Measurements from ENCODE around the gene DAB2IP.
A peak's percentile ranks its signal among the peaks of the same experiment; 100 is the strongest.

DAB2IP gene

GRCh38 chr9:121686930-121687541, 35.6 kb downstream of the DAB2IP start (continued):
- TF ChIP-seq ZNF555 (tag by site-specific recombination; conservative IDR thresholded peaks at IDR 0.05) (no peak), ZNF529 (tag by site-specific recombination; IDR thresholded peaks at IDR 0.05; ENCODE audit: insufficient replicate concordance) (no peak), ZNF830 (tag by site-specific recombination; IDR thresholded peaks at IDR 0.05; ENCODE audit: low read depth) (no peak), ZNF302 (tag by site-specific recombination; IDR thresholded peaks at IDR 0.05; ENCODE audit: low read depth) (no peak), SP3 (tag by site-specific recombination; IDR thresholded peaks at IDR 0.05) (no peak), ZSCAN30 (tag by site-specific recombination; IDR thresholded peaks at IDR 0.05) (no peak), ZNF623 (tag by site-specific recombination; IDR thresholded peaks at IDR 0.05) (no peak), ZNF48 (tag by site-specific recombination; IDR thresholded peaks at IDR 0.05) (no peak), ZNF654 (tag by site-specific recombination; IDR thresholded peaks at IDR 0.05; ENCODE audit: low read depth) (peak; percentile 82), ZFP37 (tag by site-specific recombination; IDR thresholded peaks at IDR 0.05) (no peak), ZEB2 (tag by site-specific recombination; IDR thresholded peaks at IDR 0.05) (no peak), ZNF626 (tag by site-specific recombination; IDR thresholded peaks at IDR 0.05) (no peak), ZNF24 (tag by site-specific recombination; IDR thresholded peaks at IDR 0.05) (no peak), ZBTB1 (tag by site-specific recombination; IDR thresholded peaks at IDR 0.05) (no peak), GLIS2 (tag by site-specific recombination; IDR thresholded peaks at IDR 0.05) (0 out of 2 replicates have a peak, but pooled peaks have one; percentile 21), ZNF596 (tag by site-specific recombination; IDR thresholded peaks at IDR 0.05) (no peak)

- H3K27ac ChIP-seq (ENCODE audit: extremely low read depth, low read depth, low read length), result no peak overlapping the region
- ChIA-PET POLR2A (no interaction called here), CTCF (interaction anchor here (0.6 to 9.4 kb wide), 13 partner anchors 7 to 411 kb away, joined by 3 to 118 read pairs (median 7); no protein-coding TSS in a partner anchor)
- peak; percentile 27; the same call in 1 of the 2 replicates for TF ChIP-seq ZFHX2 (tag by site-specific recombination; conservative IDR thresholded peaks at IDR 0.05)
- no peak for TF ChIP-seq ZNF639 (tag by site-specific recombination; IDR thresholded peaks at IDR 0.05)
- TF ChIP-seq ZNF747 (tag by site-specific recombination; IDR thresholded peaks at IDR 0.05), result no peak
- no peaks in the 10 kb centered on the region for H3K36me3 ChIP-seq (ENCODE audit: control insufficient read depth in 2 of 2, insufficient read depth in 1 of 2, low read length in 2 of 2)
- no peak overlapping the region for H3K4me3 ChIP-seq (ENCODE audit: low read depth, low read length)
- H3K4me1 ChIP-seq (ENCODE audit: control insufficient read depth, insufficient read depth, low read length), result no peaks in the 10 kb centered on the region
- H3K9me3 ChIP-seq (ENCODE audit: control insufficient read depth, insufficient read depth, low read depth, low read length), result no peaks in the 10 kb centered on the region
Observed at GRCh38 chr9:121688146-121688680, 36.8 kb downstream of the DAB2IP start.

- Histone ChIP-seq H3K9me3 (ENCODE audit: control insufficient read depth, insufficient read depth, low read depth, low read length) (no peaks in the 10 kb centered on the region), H3K4me1 (ENCODE audit: control insufficient read depth, insufficient read depth, low read length) (no peaks in the 10 kb centered on the region), H3K36me3 (ENCODE audit: control insufficient read depth in 2 of 2, insufficient read depth in 1 of 2, low read length in 2 of 2) (no peaks in the 10 kb centered on the region), H3K4me3 (ENCODE audit: low read depth, low read length) (no peak overlapping the region), H3K27ac (ENCODE audit: extremely low read depth, low read depth, low read length) (no peak overlapping the region)
- ChIA-PET POLR2A (no interaction called here), CTCF (interaction anchor here (0.6 to 9.4 kb wide), 9 partner anchors 7 to 302 kb away, joined by 3 to 118 read pairs (median 6); no protein-coding TSS in a partner anchor)
- TF ChIP-seq ZNF776 (tag by site-specific recombination; IDR thresholded peaks at IDR 0.05; ENCODE audit: borderline replicate concordance) (no peak), OVOL3 (tag by site-specific recombination; IDR thresholded peaks at IDR 0.05) (no peak), ZNF280C (tag by site-specific recombination; IDR thresholded peaks at IDR 0.05) (no peak), YY1 (tag by site-specific recombination; IDR thresholded peaks at IDR 0.05) (no peak), ZNF777 (tag by site-specific recombination; IDR thresholded peaks at IDR 0.05; ENCODE audit: borderline replicate concordance) (no peak), ZNF266 (tag by site-specific recombination; IDR thresholded peaks at IDR 0.05; ENCODE audit: low read depth) (no peak), ZNF37A (tag by site-specific recombination; IDR thresholded peaks at IDR 0.05) (no peak), ZNF623 (tag by site-specific recombination; IDR thresholded peaks at IDR 0.05) (no peak), ZNF626 (tag by site-specific recombination; IDR thresholded peaks at IDR 0.05) (no peak)
Observed at GRCh38 chr9:121688681-121689080, 37.2 kb downstream of the DAB2IP start.
